SK-N-SH treated with all-trans-retinoic acid at 6 μM for 48 hours (cell line): ENCODE results near the gene BZW2.

Source experiments
- ATAC-seq: fragments of 200-7000 bp; cut with Tn5 transposase; 3 replicates; pipeline ENCODE4 v1.9.1; 2020; ENCODE audit warnings: mild to moderate bottlenecking, moderate library complexity
- ARNTL ChIP-seq: fragments of 450-650 bp; formaldehyde crosslinking; IDR thresholded peaks from 2 replicates; pipeline ENCODE4 v1.5.0; 2020; ENCODE audit warnings: low read depth, mild to moderate bottlenecking, moderate library complexity, borderline replicate concordance
- BACH2 ChIP-seq: fragments of 250-450 bp; sonication (Bioruptor Pico); IDR thresholded peaks from 2 replicates; pipeline ENCODE4 v1.9.0; 2021; ENCODE audit warnings: mild to moderate bottlenecking, borderline replicate concordance
- CREB5 ChIP-seq: fragments of 250-450 bp; sonication (Bioruptor Pico); IDR thresholded peaks from 2 replicates; pipeline ENCODE4 v1.5.1; 2020; ENCODE audit warnings: low read depth, mild to moderate bottlenecking, moderate library complexity
- CSDC2 ChIP-seq: fragments of 250-450 bp; sonication (Bioruptor Pico); IDR thresholded peaks from 2 replicates; pipeline ENCODE4 v1.5.0; 2020; ENCODE audit warnings: mild to moderate bottlenecking, moderate library complexity
- CSRNP3 ChIP-seq: fragments of 250-450 bp; sonication (Bioruptor Pico); IDR thresholded peaks from 2 replicates; pipeline ENCODE4 v1.5.1; 2021; ENCODE audit warnings: mild to moderate bottlenecking, moderate library complexity
- ESRRG ChIP-seq: fragments of 250-450 bp; sonication (Bioruptor Pico); IDR thresholded peaks from 2 replicates; pipeline ENCODE4 v1.6.1; 2021; ENCODE audit warnings: mild to moderate bottlenecking
- GLIS3 ChIP-seq: fragments of 250-450 bp; sonication (Bioruptor Pico); IDR thresholded peaks from 2 replicates; pipeline ENCODE4 v1.5.0; 2020; ENCODE audit warnings: mild to moderate bottlenecking, moderate library complexity
- ISL1 ChIP-seq: fragments of 250-450 bp; sonication (Bioruptor Pico); IDR thresholded peaks from 2 replicates; pipeline ENCODE4 v2.1.2; 2022; ENCODE audit warnings: mild to moderate bottlenecking, moderate library complexity
- OSR1 ChIP-seq: fragments of 250-450 bp; sonication (Bioruptor Pico); IDR thresholded peaks from 2 replicates; pipeline ENCODE4 v1.8.0; 2022; ENCODE audit warnings: moderate library complexity, mild to moderate bottlenecking, inconsistent platforms
- POU6F1 ChIP-seq: fragments of 250-450 bp; sonication (Bioruptor Pico); IDR thresholded peaks from 2 replicates; pipeline ENCODE4 v1.8.0; 2021; ENCODE audit warnings: low read depth, mild to moderate bottlenecking, moderate library complexity, borderline replicate concordance
- PPARA ChIP-seq: fragments of 250-450 bp; sonication (Bioruptor Pico); IDR thresholded peaks from 2 replicates; pipeline ENCODE4 v1.5.0; 2020; ENCODE audit warnings: mild to moderate bottlenecking, borderline replicate concordance
- RARB ChIP-seq: fragments of 250-450 bp; sonication (Bioruptor Pico); IDR thresholded peaks from 2 replicates; pipeline ENCODE4 v1.8.0; 2021; ENCODE audit warnings: mild to moderate bottlenecking, moderate library complexity
- SNAI2 ChIP-seq: fragments of 250-450 bp; sonication (Bioruptor Pico); IDR thresholded peaks from 2 replicates; pipeline ENCODE4 v1.5.0; 2020; ENCODE audit warnings: mild to moderate bottlenecking, moderate library complexity
- TCF4 ChIP-seq: fragments of 250-450 bp; sonication (Bioruptor Pico); IDR thresholded peaks from 2 replicates; pipeline ENCODE4 v1.8.0; 2021; ENCODE audit warnings: mild to moderate bottlenecking, moderate library complexity, borderline replicate concordance
- TOX ChIP-seq: fragments of 250-450 bp; sonication (Bioruptor Pico); IDR thresholded peaks from 2 replicates; pipeline ENCODE4 v1.8.0; 2021; ENCODE audit warnings: mild to moderate bottlenecking, moderate library complexity, borderline replicate concordance
- TSHZ2 ChIP-seq: fragments of 250-450 bp; sonication (Bioruptor Pico); IDR thresholded peaks from 2 replicates; pipeline ENCODE4 v1.5.0; 2020; ENCODE audit warnings: mild to moderate bottlenecking, moderate library complexity
- ZC3H10 ChIP-seq: fragments of 250-450 bp; sonication (Bioruptor Pico); IDR thresholded peaks from 2 replicates; pipeline ENCODE4 v1.5.1; 2021; ENCODE audit warnings: mild to moderate bottlenecking, moderate library complexity
- ZFP3 ChIP-seq: fragments of 250-450 bp; sonication (Bioruptor Pico); IDR thresholded peaks from 2 replicates; pipeline ENCODE4 v1.5.0; 2020; ENCODE audit warnings: mild to moderate bottlenecking, moderate library complexity
- ZFP30 ChIP-seq: fragments of 450-650 bp; formaldehyde crosslinking; IDR thresholded peaks from 2 replicates; pipeline ENCODE4 v1.5.0; 2022; ENCODE audit warnings: mild to moderate bottlenecking, moderate library complexity
- ZNF565 ChIP-seq: fragments of 450-650 bp; formaldehyde crosslinking; conservative IDR thresholded peaks from 2 replicates; pipeline ENCODE4 v1.5.0; 2020; ENCODE audit warnings: low read depth, mild to moderate bottlenecking, moderate library complexity
- ZNF8 ChIP-seq: fragments of 450-650 bp; formaldehyde crosslinking; IDR thresholded peaks from 2 replicates; pipeline ENCODE4 v1.5.0; 2020; ENCODE audit warnings: mild to moderate bottlenecking, moderate library complexity
- TF ChIP-seq, protein P1 (sequence below): fragments of 250-450 bp; sonication (Bioruptor Pico); IDR thresholded peaks from 2 replicates; pipeline ENCODE4 v1.8.0; 2020; ENCODE audit warnings: mild to moderate bottlenecking, moderate library complexity, borderline replicate concordance

BZW2 gene

GRCh38 chr7:16691241-16691640 lies 45.3 kb downstream of the BZW2 start:
- TF ChIP-seq TCF4 (CRISPR knock-in tag), result no peak
- no peak for TF ChIP-seq ZNF8
- TF ChIP-seq CREB5, result no peak
- no peak for TF ChIP-seq SNAI2 (CRISPR knock-in tag)
- TF ChIP-seq CSRNP3, result no peak
- no peak for TF ChIP-seq TOX (CRISPR knock-in tag)
- TF ChIP-seq ZFP30 (CRISPR knock-in tag), result no peak
- no peak for TF ChIP-seq ZFP3
- TF ChIP-seq, protein P1, sequence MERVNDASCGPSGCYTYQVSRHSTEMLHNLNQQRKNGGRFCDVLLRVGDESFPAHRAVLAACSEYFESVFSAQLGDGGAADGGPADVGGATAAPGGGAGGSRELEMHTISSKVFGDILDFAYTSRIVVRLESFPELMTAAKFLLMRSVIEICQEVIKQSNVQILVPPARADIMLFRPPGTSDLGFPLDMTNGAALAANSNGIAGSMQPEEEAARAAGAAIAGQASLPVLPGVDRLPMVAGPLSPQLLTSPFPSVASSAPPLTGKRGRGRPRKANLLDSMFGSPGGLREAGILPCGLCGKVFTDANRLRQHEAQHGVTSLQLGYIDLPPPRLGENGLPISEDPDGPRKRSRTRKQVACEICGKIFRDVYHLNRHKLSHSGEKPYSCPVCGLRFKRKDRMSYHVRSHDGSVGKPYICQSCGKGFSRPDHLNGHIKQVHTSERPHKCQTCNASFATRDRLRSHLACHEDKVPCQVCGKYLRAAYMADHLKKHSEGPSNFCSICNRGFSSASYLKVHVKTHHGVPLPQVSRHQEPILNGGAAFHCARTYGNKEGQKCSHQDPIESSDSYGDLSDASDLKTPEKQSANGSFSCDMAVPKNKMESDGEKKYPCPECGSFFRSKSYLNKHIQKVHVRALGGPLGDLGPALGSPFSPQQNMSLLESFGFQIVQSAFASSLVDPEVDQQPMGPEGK (CRISPR knock-in tag), result no peak
- TF ChIP-seq ZC3H10, result no peak
- TF ChIP-seq ZNF565 (CRISPR knock-in tag), result no peak
- no peak for TF ChIP-seq BACH2 (CRISPR knock-in tag)
- no peak for TF ChIP-seq ARNTL (CRISPR knock-in tag)
- no peak for TF ChIP-seq ESRRG (CRISPR knock-in tag)
- TF ChIP-seq RARB, result no peak
- no peak for TF ChIP-seq CSDC2 (CRISPR knock-in tag)
- no peak for ATAC-seq

GRCh38 chr7:16693601-16694318 lies 47.8 kb downstream of the BZW2 start:
- TF ChIP-seq SNAI2 (CRISPR knock-in tag) (no peak), ISL1 (CRISPR knock-in tag) (no peak), ZNF565 (CRISPR knock-in tag) (no peak), ARNTL (CRISPR knock-in tag) (no peak), BACH2 (CRISPR knock-in tag) (no peak), TSHZ2 (no peak)
- TF ChIP-seq, protein P1 (CRISPR knock-in tag), result no peak
- no peak for ATAC-seq

DNA sequence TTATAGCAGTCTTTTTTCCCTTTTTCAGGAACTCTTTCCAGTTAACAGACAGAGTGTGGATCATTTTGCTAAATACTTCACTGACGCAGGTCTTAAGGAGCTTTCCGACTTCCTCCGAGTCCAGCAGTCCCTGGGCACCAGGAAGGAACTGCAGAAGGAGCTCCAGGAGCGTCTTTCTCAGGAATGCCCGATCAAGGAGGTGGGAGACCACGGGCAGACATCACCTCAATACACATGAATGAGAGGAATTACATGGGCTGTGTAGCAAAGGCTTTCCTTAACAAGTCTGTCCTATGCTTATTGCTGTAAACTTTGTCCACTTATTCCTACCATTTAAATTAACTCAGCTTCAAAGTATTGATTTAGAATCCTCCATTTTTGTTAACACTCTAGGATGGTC lies 48.8 kb downstream of the BZW2 start:
- no peak for ATAC-seq
- TF ChIP-seq GLIS3 (no peak), OSR1 (CRISPR knock-in tag) (no peak), SNAI2 (CRISPR knock-in tag) (no peak), TCF4 (CRISPR knock-in tag) (no peak), PPARA (CRISPR knock-in tag) (no peak), RARB (no peak), ZFP3 (no peak), CSDC2 (CRISPR knock-in tag) (no peak), POU6F1 (CRISPR knock-in tag) (no peak), ESRRG (CRISPR knock-in tag) (no peak), ZC3H10 (no peak), TSHZ2 (no peak)
